Colonic mucosa (tissue), 4 donors: Measurements from ENCODE around the gene SLC25A31. TPM values are rescaled to one million over a fixed set of nuclear protein-coding genes. Genes with fewer than 3 reads are reported as not detected.

Experiments used
- DNase-seq: peaks from one replicate; pipeline ENCODE4 v3.0.0-alpha.2; 2020
- H3K27ac ChIP-seq: fragments of 200-600 bp; one replicate; pipeline ENCODE4 v1.8.0; 2021
- H3K27me3 ChIP-seq: fragments of 200-600 bp; one replicate; pipeline ENCODE4 v1.8.0; 2021
- H3K36me3 ChIP-seq: fragments of 200-600 bp; one replicate; pipeline ENCODE4 v1.8.0; 2021
- H3K4me1 ChIP-seq: fragments of 200-600 bp; one replicate; pipeline ENCODE4 v1.8.0; 2021; ENCODE audit warnings: mild to moderate bottlenecking
- H3K4me3 ChIP-seq: fragments of 200-600 bp; one replicate; pipeline ENCODE4 v1.8.0; 2021
- H3K9ac ChIP-seq, 2 donors: one replicate each; pipeline ENCODE4 v1.7.0; 2013; ENCODE audit warnings: control low read depth in 2 of 2, low read depth in 2 of 2, low read length in 2 of 2
- H3K9me3 ChIP-seq: fragments of 200-600 bp; one replicate; pipeline ENCODE4 v1.8.0; 2021
- intact Hi-C: fragments of 100-400 bp; cut with DNase I; formaldehyde crosslinking; loops from one replicate; pipeline ENCODE4 v1.14.1; 2022
- total RNA-seq, 2 donors: library from RNA; stranded (reverse); fragmentation: NEBNext Ultra II Directional in 1 of 2; extraction: Animal tissue kit (Norgen Biotek cat#: 25700) in 1 of 2; gene quantifications; one replicate each; pipeline ENCODE4 v1.2.1, GENCODE V29; 2021
- TF ChIP-seq, protein P1 (sequence below): fragments of 200-600 bp; IDR thresholded peaks from one replicate; pipeline ENCODE4 v1.8.0; 2022; ENCODE audit warnings: antibody characterized with exemption, mild to moderate bottlenecking
- donor health status: healthy.
- donor health status: DM: no; HTN: no; CAD: no.
- donor health status: DM: no; HTN: no; CAD: no.

The SLC25A31 gene
- total RNA-seq, 2 donors from 2014 or later = not detected

DNA sequence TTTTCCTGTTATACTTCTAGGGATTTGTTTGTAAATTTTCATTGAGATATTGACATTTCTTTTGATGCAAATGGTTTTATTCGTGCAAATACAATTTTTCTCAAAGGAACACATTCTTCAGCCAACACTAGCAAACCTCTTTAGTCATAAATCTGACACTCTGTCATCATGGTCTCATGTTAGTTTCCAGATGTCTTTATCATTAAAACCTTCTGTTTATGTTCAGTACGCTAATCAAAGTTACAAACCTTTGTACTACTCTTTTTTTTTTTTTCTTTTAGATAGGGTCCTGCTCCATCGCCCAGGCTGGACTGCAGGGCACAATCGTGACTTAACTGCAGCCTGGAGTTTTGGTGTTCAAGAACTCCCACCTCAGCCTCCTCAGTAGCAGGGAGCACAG lies 7.1 kb downstream of the SLC25A31 start:
- no peaks in the 10 kb centered on the region for H3K27me3 ChIP-seq
- no peaks in the 10 kb centered on the region for H3K36me3 ChIP-seq
- no peaks in the 10 kb centered on the region for H3K4me1 ChIP-seq
- no peak overlapping the region for H3K9ac ChIP-seq
- H3K4me3 ChIP-seq = no peak overlapping the region
- intact Hi-C loops = no loop called here
- TF ChIP-seq, protein P1, sequence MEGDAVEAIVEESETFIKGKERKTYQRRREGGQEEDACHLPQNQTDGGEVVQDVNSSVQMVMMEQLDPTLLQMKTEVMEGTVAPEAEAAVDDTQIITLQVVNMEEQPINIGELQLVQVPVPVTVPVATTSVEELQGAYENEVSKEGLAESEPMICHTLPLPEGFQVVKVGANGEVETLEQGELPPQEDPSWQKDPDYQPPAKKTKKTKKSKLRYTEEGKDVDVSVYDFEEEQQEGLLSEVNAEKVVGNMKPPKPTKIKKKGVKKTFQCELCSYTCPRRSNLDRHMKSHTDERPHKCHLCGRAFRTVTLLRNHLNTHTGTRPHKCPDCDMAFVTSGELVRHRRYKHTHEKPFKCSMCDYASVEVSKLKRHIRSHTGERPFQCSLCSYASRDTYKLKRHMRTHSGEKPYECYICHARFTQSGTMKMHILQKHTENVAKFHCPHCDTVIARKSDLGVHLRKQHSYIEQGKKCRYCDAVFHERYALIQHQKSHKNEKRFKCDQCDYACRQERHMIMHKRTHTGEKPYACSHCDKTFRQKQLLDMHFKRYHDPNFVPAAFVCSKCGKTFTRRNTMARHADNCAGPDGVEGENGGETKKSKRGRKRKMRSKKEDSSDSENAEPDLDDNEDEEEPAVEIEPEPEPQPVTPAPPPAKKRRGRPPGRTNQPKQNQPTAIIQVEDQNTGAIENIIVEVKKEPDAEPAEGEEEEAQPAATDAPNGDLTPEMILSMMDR = no peak
- DNase-seq = no peak
- H3K9me3 ChIP-seq = no peaks in the 10 kb centered on the region
- no peak overlapping the region for H3K27ac ChIP-seq

DNA sequence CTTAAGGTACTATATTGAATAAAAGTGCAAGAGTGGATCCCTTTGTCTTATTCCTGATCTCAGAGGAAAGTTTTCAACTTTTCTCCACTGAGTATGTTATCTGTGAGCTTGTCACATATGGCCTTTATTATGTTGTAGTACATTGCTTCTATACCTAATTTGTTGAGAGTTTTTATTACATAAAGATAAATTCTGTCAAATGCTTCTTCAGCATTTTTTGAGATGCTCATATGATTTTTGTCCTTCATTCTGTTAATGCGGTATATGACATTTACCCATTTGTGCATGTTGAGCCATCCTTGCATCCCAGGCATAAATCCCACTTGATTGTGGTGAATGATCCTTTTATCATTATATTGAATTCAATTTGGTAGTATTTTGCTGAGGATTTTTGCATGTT lies 11.0 kb downstream of the SLC25A31 start:
- TF ChIP-seq, protein P1 = no peak
- DNase-seq = no peak
- Histone ChIP-seq H3K9ac (no peak overlapping the region), H3K27me3 (no peaks in the 10 kb centered on the region), H3K36me3 (no peaks in the 10 kb centered on the region), H3K4me3 (no peak overlapping the region), H3K9me3 (no peaks in the 10 kb centered on the region), H3K4me1 (no peaks in the 10 kb centered on the region), H3K27ac (no peak overlapping the region)
- intact Hi-C loops = no loop called here

DNA sequence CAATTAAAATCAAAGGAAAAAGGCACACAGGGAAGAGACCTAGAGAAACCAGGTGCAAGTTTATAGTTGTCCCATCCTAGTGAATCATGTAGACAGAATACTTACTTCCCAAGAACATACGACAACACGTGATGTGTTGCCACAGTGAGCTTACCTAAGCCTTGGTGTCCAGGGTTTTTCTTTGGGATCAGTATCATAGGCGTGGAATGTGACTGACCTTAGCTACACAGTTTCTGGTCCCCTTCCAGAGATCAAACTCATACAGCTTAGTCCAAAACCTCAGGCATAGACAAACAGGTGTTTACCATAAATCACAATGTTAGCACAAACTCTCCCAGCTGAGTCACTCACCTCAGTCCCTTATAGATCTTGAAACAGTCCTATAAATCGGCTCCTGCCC lies 17.7 kb downstream of the SLC25A31 start:
- H3K36me3 ChIP-seq = no peaks in the 10 kb centered on the region
- H3K9ac ChIP-seq = no peak overlapping the region
- H3K27me3 ChIP-seq = no peaks in the 10 kb centered on the region
- no peaks in the 10 kb centered on the region for H3K4me1 ChIP-seq
- H3K9me3 ChIP-seq = no peaks in the 10 kb centered on the region
- TF ChIP-seq, protein P1 = no peak
- no peak for DNase-seq
- H3K27ac ChIP-seq = no peak overlapping the region
- no peak overlapping the region for H3K4me3 ChIP-seq
- intact Hi-C loops = no loop called here

DNA sequence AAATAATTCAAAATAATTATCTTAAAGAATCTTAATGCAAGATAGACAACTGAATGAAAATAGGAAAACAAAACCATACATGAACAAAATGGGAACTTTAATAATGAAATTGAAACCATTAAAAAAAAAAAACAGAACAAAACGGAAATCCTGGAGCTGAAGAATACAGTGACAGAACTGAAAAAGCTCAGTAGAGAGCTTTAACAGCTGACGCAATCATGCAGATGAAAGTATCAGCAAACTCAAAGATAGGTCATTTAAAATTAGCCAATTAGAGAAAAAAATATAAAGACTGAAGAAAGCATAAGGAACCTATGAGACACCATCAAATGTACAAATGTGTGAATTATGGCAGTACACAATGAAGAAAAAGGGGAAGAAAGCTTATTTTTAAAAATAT lies 18.8 kb downstream of the SLC25A31 start:
- Histone ChIP-seq H3K4me3 (no peak overlapping the region), H3K27me3 (no peaks in the 10 kb centered on the region), H3K9me3 (no peaks in the 10 kb centered on the region), H3K27ac (no peak overlapping the region), H3K9ac (no peak overlapping the region), H3K36me3 (no peaks in the 10 kb centered on the region), H3K4me1 (no peaks in the 10 kb centered on the region)
- DNase-seq = no peak
- TF ChIP-seq, protein P1 = no peak
- intact Hi-C loops = no loop called here

DNA sequence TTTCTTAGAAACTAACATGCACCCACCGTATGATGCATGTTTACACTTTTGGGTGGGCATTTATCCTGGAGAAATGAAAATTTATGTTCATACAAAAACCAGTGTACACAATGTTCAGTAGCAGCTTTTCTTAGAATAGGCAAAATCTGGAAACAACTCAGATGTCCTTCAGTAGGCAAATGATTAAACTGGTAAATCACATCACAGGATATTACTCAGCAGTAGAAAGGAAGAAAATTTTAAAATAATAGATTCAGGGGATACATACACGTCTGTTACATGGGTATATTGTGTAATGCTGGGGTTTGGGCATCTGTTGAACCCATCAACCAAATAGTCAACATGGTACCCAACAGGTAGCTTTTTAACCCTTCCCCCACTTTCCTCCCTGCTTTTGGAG lies 26.7 kb downstream of the SLC25A31 start:
- no peak for DNase-seq
- TF ChIP-seq, protein P1 = no peak
- Histone ChIP-seq H3K9ac (no peak overlapping the region), H3K36me3 (no peaks in the 10 kb centered on the region), H3K9me3 (no peaks in the 10 kb centered on the region), H3K4me1 (no peaks in the 10 kb centered on the region), H3K4me3 (no peak overlapping the region), H3K27me3 (no peaks in the 10 kb centered on the region), H3K27ac (no peak overlapping the region)
- intact Hi-C loops = no loop called here
